HG02678 (cell line): Measurements from ENCODE around the gene RITA1.
A peak's percentile ranks its signal among the peaks of the same experiment; 100 is the strongest.
"Not testable (repeated sequence)": the region's sequence is repeated elsewhere in the genome, so short reads cannot be mapped to it uniquely, and the experiment has no call there.

ENCODE experiments used
- ATAC-seq: cut with Tn5 transposase; IDR thresholded peaks from one replicate; pipeline ENCODE4 v1.9.1; 2021; ENCODE audit warnings: mild to moderate bottlenecking, moderate library complexity; ENCODE audit not compliant: unreplicated experiment

The RITA1 gene, protein sequence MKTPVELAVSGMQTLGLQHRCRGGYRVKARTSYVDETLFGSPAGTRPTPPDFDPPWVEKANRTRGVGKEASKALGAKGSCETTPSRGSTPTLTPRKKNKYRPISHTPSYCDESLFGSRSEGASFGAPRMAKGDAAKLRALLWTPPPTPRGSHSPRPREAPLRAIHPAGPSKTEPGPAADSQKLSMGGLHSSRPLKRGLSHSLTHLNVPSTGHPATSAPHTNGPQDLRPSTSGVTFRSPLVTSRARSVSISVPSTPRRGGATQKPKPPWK

DNA sequence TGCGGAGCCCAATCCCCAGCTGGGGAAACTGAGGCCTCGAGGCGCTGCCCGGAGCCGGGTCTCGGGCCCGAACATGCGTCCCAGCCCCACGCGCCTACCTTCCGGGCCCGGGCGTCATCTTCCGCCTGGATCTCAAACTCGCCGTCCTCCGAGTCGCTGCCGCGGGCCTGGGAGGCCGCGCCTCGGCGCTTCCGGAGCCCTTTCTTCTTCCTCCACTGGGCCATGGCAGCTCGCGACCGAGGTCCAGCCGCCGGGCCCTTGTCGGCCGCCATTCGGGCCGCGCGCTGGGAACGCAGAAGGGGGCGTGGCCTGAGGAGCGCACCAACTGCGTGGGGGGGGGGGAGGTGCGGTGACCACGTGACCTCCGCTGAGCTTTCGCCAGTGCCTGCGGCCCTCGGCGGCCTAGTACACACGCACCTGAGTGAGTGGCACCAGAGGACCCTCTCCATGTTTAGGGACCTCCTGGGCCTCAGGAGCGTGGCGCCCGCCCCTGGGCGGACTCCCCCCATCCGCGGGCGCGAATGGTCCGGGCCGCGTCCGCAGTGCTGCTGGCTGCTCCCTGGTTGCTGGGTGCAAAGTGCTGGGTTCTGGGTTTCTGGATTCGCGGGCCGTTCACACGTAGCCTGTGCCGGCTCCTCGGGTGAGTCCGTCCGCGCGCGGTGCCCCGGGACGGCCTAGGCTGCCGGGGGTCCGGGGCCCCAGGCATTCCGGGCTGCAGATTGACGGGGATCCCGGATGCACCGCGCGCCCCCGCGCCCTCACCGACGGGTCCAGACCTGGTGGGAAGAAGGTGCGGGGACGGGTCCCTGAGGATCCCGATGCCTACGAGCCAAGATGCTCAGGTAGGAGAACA is at the start of gene RITA1, which contains the start of gene DDX54:
RITA1 (plus strand) TSS at position 542 of the 853 bp plus-strand sequence. CDS start 1,026 bp downstream, outside the sequence.
DDX54 (minus strand) TSS at position 299 of the 853 bp plus-strand sequence; CDS start at position 272, 27 bp downstream.
- ATAC-seq: peak; percentile 47

- no peak for ATAC-seq
These were observed 49.2 kb upstream of the RITA1 start for GRCh38 chr12:113136128-113136989.

DNA sequence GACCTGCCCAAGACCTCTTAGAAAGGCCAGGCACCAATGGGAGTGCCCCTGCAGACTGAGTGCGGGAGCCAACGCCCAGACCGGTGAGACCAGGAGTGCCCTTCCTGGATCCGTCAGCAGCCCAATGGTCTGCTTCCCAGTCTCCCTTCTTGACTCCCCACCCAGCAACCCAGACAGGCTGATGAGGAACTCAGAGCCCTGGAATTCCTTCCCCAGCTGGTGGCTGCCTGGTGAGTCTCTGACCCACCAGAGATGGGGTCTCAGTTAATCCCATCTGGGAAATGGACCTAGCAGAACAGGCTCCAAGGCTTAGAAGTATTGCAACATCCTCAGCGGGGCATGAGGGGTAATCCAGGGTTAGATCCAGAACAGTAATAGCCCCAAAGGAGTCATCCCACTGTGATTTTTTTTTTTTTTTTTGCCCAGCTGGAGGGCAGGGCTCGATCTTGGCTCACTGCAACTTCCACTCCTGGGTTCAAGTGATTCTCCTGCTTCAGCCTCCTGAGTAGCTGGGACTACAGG is 48.5 kb upstream of the RITA1 start:
- ATAC-seq: no peak

GRCh38 chr12:113137861-113138783 is 47.4 kb upstream of the RITA1 start:
- ATAC-seq: no peak

DNA sequence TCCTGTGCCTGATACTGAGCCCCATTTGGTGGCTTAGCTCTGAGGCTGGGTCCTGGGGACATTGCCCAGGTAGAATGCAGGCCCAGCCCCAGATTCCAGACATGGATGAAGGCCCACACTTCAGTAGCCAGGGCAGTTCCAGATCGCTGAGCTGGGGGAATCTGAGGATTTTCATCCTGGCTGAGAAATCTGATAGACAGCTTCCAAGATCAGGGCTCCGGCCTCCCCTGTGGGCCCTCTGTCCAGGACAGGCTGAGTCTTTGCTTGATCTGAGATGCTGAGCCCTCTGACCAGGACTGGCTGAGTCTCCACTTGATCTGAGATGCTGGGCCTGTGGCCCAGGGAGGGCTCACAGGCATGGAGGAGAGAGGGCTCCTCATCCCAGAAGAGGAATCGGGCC is 46.7 kb upstream of the RITA1 start:
- ATAC-seq: no peak

- ATAC-seq: no peak
These were observed 44.8 kb upstream of the RITA1 start for GRCh38 chr12:113140706-113141105.

DNA sequence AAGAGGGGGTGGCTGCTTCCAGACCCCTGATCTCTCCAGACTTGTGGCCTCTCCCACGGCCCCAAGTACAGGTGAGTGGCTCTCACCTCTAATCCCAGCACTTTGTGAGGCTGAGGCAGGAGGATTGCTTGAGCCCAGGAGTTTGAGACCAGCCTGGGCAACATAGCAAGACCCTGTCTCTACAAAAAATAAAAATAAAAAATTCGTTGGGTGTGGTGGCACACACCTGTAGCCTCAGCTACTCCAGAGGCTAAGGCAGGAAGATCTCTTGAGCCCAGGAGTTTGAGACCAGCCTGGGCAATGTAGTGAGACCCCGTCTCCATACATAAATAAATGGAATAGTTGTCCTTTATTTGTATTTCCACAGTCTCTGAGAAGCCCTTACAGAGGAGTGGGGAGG is 43.8 kb upstream of the RITA1 start:
- ATAC-seq: not testable (repeated sequence)

- no peak for ATAC-seq
These were observed 43.2 kb upstream of the RITA1 start for GRCh38 chr12:113142173-113142885.

DNA sequence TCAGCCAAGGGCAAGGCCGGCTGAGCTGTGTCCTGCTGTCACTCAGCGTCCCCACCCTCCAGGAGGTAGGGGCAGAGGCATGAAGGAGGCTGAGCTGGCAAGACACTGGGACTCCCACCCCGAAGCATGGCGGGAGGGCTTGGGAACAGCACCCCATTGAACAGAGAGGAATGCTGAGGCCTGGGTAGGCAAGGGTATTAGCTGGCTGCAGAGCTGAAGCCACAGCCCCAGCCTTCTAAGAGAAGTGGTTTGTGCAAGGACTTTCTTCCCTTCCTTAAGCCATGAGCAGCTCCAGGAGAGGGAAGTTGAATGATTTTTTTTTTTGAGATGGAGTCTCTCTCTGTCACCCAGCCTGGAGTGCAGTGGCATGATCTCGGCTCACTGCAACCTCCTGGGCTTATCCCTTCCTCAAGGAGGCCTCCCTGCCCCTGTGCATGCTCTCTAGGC is 42.6 kb upstream of the RITA1 start:
- no peak for ATAC-seq

- no peak for ATAC-seq
These were observed 41.6 kb upstream of the RITA1 start for GRCh38 chr12:113143959-113144358.

- ATAC-seq: no peak
These were observed 40.7 kb upstream of the RITA1 start for GRCh38 chr12:113144806-113145205.

- no peak for ATAC-seq
These were observed 39.6 kb upstream of the RITA1 start for GRCh38 chr12:113145720-113146551.

- ATAC-seq: no peak
These were observed 38.5 kb upstream of the RITA1 start for GRCh38 chr12:113146999-113147398.

DNA sequence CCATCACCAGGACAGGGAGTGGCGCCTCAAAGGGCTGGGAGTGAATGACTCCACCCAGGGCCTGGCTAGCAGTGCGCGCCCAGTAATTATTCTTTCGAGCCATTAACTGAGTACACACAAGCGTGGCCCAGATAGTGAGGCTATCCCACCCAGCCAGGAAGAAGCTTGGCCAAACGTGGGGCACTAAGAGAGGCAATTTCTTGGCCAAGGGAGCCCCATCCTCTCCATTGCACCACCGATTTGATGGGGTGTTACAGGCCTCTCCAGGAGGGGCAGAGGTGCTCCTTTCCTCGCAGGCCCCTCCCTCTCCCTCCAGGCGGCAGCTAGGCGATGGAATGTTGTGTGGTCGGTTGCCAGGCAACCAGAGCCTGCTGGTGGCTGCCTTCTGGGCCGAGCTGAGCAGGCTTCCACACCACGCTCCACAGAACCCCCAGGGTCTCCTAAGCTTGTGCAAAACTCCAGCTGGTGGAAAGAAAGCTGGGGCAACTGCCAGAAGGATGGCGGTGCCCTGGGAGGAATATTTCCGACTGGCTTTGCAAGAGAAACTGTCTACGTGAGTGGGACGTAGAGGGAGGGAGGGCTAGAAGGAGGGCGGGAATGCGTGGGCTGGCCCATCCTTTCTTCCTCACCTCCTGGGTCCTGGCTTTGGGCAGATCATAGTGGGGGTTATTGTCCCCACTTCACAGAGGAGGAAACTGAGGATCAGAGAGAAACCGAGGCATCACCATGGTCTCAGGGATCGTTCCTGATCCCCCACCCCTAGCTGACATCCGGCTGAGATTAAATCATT is 36.0 kb upstream of the RITA1 start, which contains the start of gene CFAP73:
CFAP73 (plus strand) TSS at position 364 of the 790 bp plus-strand sequence; CDS start at position 498, 134 bp downstream.
- ATAC-seq: no peak

- ATAC-seq: no peak
These were observed 33.9 kb upstream of the RITA1 start for GRCh38 chr12:113151655-113152054.

DNA sequence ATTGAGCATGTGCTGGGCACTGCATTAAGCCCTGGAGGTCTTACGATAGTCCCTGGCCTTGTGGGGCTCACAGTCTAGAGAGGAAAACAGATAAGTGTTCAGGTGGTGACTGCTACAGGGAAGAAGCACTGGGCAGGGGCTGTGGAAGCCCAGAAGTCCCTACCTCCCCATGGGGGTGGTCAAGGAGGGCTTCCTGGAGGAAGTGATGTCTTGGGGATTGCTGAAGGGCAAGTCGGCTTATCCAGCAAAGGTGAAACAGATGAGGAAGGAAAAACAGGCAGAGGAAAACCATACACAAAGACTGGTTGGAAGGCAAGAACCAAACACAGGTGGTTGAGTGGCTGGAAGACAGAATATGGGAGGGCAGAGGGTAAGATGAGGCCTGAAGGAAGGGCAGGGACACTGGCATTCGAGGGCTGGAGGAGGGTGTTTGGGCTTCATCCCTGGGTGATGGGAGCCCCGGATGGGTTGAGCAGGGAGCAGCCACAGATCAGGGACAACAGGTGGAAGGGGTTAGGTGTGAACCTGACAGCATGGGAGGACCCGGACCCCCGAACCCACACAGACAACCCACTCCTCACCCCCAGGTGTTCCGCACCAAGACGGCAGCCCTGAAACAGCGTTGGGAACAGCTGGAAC is 33.2 kb upstream of the RITA1 start:
- ATAC-seq: no peak
